Stimulated activated CD4-positive, alpha-beta T cell treated with anti-CD3 and anti-CD28 coated beads, Interleukin-12 subunit alpha, Interleukin-12 subunit beta, amount 100 ng/mL, for 4 hours (primary cell): ENCODE measurements around the gene PKN1.
"Not testable (repeated sequence)": the region's sequence is repeated elsewhere in the genome, so short reads cannot be mapped to it uniquely, and the experiment has no call there.

Experiments
- DNase-seq: peaks from one replicate; pipeline ENCODE4 v3.0.0-alpha.2; 2020

Gene PKN1

DNA sequence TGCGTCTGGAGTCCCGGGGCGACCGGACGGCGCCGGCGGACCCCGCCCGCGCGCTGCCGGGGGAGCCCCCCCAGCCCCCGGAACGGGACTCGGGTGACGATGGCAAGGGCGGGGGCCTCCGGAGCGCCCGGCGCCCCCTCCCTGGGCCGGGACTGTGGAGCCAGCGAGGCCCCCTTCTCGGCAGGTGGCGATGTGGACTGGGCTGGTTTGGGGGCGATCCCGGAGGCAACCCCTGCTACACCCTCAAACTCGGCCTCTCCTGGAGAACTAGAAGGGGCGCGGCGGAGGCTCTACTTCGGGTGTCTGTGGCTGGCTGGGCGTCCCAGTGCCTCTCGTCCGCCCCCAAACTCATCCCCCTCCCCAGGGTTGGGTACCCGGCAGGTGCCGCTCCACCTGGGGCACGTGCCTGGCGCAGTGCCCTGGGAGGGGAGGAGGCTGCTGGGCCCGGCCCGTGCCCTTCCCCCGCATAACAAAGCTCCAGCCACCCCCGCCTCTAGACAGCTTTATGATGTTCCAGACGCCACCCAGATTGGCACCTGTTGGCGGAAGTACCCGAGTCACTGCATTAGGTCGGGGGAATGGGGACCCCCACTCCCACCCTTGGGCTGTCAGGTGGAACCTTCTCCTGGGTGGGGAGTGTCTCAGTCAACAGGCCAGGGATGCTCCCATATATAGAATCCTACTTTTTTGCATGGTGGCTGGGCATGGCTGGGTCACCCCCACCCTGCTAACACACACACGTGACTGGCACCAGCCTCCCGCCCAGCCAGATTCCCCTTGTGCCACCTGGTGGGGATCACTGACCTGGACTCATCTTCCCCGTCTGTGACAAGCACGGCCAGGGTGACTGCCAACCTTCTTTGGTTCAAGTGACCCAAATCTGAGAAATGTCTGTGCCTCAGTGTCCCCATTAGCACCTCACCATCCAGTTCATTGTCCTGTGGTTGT, 722 bp downstream of the PKN1 start:
- DNase-seq, result peak; percentile 45

DNA sequence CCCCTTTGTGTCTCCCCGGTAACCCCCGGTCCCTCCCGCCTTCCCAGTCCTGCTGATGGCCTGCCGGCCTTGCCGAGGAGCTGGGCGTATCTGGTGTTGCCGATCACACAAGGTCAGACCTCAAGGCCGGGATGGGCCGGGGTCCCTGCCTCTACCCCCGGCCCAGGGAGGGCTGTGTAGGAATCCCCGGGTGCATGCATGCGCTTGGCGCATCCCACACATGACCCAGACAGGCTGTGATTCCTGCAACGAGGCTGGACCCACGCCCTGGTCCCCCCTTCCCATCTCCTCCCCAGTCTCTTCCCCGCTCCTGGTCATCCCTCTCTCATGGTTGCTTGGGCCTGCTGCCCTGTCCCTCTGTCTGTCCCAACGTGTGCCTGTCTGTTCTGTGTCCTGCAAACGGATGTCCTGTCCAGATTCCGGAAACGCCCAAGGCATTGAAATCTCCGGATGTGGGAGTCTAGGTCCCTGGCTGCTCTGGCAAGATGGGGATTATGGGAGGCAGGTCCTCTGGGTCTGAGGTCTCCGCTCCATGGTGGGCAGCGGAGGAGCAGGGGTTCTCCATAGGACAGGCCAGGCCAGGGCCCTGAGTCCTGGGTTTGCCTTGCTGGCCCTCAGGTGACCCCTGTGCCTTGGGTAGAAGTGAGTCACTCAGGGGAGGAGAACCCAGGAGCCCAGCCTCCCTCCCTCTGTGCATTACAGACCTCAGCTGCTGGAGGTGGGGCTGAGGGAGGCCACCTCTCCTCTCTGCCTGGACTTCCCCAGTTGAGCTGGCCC, 1.6 kb downstream of the PKN1 start:
- DNase-seq, result peak; percentile 35

DNA sequence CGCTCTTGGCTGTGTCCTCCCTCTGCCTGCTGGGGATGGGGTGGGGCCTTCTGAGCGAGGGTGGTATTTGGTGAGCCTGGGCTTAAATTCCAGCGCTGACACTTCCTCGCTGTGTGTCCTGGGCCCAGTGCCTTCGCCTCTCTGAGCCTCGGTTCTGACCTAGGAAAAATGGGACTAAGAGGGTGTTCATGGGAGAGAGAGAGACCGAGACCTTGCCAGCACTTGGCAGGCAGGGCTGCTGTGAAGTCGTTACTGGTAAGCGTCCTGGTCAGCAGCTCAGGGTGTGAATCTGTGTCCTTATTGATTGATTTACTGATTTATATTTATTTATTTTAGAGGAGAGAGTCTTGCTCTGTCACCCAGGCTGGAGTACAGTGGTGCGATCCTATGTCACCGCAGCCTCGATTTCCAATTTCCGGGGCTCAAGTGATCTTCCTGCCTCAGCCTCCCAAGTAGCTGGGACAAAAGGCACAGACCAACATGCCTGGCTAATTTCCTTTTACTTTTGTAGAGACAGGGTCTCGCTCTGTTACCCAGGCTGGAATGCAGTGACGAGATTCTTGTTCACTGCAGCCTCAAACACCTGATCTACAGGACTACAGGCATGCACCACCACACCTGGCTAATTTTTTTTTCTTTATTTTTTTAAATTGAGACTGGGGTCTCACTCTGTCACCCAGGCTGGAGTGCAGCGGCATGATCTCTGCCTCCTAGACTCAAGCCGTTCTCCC, 2.4 kb downstream of the PKN1 start:
- no peak for DNase-seq

DNA sequence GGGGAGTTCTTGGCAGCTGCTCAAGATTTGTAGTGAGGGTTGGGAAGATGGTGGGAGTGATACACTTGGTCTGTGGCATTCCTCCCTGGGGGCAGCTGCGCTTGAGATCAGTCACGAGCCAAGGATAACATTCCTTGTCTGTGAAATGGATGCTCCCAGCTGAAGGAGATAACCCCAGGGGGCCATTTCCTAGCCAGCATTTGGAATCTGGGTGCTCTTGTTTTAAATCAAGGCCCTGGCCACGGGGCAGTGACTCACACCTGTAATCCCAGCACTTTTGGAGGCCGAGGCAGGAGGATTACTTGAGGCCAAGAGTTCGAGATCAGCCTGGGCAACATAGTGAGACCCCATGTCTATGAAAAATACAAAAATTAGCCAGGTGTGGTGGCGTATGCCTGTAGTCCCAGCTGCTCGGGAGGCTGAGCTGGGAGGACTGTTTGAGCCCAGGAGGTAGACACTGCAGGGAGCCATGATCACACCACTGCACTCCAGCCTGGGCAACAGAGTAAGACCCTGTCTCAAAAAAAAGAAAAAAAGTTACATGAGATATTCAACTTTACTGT, 4.6 kb downstream of the PKN1 start:
- DNase-seq, result no peak

DNA sequence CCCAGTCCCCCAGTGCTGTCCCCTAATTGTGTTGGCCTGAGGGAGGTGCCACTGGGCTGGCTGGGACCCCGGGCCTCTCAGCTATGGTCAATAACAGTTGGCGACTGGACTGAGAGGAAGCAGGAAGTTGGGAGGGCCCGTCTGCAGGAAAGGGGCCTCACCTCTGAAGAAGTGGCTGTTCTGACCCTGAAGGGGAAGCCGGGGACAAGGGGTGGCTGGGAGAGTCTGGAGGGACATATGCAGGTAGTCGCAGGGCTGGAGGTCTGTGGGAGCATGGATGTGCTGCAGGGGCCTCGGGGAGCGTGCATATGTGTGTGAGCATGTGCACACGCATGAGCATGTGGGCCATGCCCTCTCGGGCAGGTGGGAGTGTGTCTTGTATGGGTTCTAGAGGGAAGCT, 5.9 kb downstream of the PKN1 start:
- DNase-seq, result no peak

DNA sequence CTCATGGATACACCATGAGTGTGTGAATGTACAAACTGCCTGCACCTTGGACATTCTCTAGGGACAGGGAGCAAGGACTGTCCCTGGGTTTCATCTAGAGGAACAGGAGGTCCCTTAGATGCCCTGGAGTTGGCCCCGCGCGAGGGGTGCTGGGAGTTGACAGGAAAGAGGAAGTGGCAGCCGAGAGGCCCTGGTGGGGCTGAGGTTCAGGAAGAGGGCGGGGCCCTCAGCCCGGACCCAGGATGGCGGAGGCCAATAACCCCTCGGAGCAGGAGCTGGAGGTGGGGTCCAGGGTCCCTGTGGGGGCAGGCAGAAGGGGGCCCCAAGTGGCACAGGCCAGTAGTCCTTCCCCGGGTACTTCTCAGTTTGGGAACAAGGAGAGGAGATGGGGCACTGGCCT, 6.9 kb downstream of the PKN1 start:
- DNase-seq, result peak; percentile 70

DNA sequence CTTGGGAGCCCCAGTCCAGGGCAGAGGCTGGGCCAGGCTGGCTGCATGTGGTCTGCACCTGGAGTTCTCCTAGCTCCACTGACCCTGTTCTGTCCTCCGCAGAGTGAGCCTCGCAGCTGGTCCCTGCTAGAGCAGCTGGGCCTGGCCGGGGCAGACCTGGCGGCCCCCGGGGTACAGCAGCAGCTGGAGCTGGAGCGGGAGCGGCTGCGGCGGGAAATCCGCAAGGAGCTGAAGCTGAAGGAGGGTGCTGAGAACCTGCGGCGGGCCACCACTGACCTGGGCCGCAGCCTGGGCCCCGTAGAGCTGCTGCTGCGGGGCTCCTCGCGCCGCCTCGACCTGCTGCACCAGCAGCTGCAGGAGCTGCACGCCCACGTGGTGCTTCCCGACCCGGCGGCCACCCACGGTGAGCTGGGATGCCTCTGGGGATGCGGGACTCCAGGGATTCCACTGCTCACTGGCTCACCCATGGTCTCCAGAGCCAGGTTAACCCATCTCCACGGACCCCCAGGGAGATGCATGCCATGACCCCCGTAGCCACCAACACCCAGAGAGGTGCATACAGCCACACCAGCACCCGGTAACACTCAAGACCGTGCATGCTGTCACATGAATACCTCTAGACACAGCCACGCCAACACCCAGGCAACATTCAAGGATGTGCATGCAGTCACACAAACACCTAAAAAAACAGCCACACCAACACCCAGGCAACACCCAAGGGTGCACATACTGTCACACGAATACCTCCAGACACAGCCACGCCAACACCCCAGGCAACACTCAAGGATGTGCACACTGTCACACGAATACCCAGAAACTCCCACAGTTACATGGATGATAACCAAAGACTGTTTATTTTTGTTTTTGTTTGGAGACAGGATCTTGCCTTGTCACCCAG, 8.2 kb downstream of the PKN1 start:
- DNase-seq, result no peak

DNA sequence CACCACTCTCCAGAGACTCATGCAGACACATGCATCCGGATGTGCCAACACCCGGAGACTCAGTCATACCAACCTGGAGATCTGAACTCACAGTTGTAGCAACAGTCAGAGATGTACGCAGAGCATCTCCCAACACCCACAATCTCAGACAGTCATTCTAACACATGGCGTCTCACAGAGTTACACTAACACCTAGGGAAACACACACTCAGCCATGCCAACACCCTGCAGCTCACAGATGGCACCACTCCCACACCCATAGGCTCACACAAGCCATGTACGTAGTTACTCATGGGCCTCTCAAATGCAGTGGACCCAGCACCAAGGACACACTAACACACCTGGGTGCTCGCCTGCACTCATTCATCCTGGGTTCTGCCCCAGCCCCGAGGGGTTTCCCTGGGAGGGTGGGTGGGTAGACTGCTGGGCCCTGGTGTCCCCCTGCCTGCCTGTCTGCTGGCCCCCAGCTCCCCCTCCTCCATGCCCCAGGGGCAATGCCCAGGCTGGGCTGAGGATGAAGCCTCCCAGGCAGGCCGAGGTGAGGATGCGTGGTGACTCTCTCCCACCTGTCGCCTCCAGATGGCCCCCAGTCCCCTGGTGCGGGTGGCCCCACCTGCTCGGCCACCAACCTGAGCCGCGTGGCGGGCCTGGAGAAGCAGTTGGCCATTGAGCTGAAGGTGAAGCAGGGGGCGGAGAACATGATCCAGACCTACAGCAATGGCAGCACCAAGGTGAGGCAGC, 10.0 kb downstream of the PKN1 start:
- DNase-seq, result no peak

DNA sequence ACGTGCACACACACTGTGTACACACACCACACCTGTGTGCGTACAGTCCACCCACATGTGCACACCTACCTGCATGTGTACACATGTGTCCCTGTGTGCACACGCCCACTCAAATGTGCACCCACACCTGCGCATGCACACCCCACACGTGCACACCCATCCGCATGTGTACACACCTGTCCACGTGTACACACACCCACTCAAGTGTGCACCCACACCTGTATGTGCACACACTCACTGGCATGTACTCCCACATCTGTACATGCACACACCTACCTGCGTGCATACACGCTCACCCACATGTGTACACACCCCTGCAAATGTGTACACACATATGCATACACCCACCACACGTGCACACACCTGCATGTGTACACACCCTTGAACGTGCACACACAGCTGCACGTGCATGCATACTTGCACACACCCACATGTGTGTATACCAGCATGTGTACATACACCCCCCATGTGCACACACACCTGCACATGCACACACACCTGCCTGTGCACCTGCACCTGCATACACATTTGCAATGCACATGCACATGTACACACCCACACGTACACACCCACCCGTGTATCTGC, 10.6 kb downstream of the PKN1 start:
- no peak for DNase-seq

DNA sequence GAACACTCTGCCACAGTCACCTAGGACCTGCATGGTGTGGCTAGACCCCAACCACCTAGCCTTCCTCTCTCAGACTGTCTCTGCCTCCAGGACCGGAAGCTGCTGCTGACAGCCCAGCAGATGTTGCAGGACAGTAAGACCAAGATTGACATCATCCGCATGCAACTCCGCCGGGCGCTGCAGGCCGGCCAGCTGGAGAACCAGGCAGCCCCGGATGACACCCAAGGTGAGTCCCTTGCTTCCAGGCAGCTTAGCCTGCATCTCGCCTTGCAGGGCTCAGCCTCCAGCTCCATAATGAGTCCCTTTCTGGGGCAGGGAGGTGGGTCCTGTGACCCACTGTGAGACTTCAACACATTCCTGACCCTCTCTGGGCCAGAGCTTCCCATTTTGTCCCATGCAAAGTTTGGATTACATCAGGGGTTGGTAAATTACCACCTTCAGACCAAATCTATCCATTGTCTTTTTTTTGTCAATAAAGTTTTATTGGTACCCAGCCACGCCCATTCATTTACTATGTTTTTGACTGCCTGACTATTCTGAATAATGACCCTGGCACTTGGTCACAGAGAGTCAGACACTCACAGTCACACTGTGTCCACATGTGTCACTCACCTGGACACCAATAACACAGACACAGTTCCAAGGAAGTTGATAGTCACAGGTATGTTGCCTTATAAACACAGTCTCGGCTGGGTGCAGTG, 13.4 kb downstream of the PKN1 start:
- no peak for DNase-seq

DNA sequence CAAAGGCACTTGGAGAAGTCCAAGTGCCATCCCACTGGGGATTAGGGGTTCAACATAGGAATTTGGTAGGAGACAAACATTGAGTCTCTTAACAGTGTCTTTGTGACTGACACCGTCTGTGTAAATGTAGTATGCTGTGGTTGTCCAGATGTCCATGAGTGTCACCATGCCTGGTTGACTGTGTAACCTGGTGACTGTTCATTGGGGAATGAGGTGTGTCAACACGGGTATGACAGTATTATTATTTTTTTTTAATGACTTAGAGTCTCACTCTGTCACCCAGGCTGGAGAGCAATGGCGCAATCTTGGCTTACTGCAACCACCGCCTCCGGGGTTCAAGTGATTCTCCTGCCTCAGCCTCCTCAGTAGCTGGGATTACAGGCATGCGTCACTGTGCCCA, 16.2 kb downstream of the PKN1 start:
- DNase-seq, result no peak

DNA sequence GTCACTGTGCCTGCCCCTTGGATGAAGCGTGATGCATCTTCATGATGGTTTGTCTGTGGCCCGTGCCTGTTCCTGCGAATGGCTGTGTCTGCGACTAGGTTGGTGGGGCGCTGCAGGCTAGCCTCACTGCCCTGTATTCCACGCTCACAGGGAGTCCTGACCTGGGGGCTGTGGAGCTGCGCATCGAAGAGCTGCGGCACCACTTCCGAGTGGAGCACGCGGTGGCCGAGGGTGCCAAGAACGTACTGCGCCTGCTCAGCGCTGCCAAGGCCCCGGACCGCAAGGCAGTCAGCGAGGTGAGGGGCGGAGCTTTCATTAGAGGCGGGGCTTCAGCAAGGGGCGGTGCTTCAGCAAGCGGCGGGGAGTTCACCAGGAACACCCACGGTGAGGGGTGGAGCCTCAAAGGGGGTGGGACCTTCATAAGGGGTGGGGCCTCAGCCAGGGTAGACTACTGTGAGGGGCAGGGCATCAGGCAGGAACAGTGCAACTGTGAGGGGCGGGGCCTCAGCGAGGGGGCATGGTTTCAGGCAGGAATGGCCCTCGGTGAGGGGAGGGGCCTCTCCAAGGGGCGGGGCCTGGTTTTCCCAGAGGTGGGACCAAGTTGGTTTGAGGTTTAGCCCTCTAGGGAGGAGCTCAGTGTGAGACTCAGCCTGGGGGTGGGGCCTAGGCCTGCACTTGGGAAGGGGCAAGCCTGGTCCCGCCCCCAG, 17.2 kb downstream of the PKN1 start:
- DNase-seq, result peak; percentile 48

DNA sequence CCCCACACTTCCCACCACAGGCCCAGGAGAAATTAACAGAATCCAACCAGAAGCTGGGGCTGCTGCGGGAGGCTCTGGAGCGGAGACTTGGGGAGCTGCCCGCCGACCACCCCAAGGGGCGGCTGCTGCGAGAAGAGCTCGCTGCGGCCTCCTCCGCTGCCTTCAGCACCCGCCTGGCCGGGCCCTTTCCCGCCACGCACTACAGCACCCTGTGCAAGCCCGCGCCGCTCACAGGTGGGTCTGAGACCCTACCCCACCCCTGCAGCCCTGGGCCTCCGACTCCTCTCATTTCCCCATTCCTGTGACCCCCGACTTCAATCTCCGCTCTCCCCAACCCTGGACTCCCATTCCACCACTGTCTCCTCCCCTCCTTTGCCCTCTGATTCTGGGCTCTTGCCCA, 17.8 kb downstream of the PKN1 start:
- DNase-seq, result no peak

DNA sequence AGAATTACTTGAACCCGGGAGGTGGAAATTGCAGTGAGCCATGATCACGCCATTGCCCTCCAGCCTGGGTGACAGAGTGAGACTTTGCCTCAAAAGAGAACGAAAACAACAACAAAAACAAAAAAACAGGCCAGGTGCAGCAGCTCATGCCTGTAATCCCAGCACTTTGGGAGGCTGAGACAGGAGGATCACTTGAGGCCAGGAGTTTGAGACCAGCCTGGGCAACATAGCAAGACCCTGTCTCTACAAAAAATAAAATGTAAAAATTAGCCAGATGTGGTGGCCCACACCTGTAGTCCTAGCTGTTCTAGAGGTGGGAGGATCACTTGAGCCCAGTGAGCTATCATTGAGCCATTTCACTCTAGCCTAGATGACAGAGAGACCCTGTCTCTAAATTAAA, 19.2 kb downstream of the PKN1 start:
- DNase-seq, result not testable (repeated sequence)

DNA sequence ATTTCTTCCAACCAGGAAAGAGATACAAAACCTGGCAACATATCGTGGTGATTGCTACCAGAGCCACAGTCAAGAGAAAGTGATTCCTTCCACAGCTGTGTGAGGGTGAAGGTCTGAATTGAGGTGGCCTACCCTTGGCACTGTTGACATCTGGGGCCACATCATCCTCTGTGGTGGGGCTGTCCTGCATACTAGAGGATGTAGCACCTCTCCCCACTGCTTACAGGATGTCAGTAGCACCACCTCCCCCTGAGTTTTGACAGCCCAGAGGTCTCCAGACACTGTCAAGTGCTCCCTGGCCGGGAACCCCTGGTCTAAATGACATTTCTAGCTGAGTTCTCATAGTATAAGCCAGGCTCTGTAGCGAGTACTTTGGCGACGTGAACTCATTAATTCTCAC, 26.6 kb downstream of the PKN1 start:
- DNase-seq, result no peak

DNA sequence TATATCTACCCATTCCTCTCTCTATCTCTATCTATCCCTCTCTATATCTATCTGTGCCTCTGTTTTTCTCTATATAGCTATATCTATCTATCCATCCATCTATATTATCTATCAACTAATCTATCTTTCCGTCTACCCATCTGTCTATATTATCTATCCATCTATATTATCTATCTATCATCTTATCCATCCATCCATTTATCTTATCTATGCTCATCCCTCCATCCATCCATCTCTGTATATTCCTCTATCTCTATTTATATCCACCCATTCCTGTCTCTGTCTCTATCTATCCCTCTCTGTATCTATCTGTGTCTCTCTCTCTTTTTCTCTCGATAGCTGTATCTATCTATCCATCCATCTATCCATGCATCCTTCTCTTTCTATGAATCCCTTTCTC, 27.8 kb downstream of the PKN1 start:
- DNase-seq, result no peak

DNA sequence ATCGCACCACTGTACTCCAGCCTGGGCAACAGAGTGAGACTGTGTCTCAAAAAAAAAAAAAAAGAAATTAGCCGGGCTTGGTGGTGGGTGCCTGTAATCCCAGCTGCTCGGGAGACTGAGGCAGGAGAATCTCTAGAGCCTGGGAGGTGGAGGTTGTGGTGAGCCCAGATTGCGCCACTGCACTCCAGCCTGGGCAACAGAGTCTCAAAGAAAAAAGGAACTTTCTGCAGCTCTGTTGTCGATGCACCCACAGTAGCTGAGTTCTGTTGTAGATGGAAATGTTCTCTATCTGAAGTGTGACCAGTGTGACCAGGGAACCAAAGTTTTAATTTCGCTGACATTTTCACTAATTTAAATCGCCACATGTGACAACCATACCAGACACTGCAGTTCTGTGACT, 29.3 kb downstream of the PKN1 start:
- not testable (repeated sequence) for DNase-seq

DNA sequence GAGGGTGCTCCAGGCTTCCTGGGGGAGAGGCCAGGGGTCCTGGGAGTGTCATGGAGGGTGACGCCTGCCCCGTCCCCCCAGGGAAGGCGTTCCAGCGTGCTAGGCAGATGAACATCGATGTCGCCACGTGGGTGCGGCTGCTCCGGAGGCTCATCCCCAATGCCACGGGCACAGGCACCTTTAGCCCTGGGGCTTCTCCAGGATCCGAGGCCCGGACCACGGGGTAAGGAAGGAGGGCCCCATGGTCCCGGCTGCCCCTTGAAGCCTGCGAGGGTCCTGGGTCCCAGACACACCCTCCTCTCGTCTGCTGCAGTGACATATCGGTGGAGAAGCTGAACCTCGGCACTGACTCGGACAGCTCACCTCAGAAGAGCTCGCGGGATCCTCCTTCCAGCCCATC, 30.6 kb downstream of the PKN1 start:
- no peak for DNase-seq

DNA sequence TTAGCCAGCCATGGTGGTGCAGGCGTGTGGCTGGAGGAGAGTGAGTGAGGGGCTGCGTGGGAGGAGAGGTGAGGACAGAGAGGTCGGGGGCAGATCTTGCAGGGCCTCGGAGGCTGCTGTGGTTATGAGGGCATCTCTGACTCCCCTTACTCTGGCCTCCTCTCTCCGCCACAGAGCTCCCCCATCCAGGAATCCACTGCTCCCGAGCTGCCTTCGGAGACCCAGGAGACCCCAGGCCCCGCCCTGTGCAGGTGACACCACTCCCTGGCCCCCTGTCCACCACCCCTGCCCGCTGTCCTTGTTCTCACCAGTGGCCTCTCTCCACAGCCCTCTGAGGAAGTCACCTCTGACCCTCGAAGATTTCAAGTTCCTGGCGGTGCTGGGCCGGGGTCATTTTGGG, 34.3 kb downstream of the PKN1 start:
- DNase-seq, result no peak

DNA sequence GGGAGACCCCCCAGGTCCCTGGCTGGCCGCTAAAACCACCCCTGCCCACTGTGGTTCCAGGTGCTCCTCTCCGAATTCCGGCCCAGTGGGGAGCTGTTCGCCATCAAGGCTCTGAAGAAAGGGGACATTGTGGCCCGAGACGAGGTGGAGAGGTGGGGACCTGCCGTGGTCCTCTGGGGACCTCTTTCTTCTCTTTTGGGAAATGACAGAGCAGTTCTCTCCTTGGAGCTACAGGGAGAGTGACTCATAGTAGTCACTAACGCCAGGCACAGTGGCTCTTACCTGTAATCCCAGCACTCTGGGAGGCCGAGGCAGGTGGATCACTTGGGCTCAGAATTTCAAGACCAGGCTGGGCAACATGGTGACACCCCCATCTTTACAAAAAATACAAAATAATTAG, 34.7 kb downstream of the PKN1 start:
- no peak for DNase-seq
